Endothelial cell of umbilical vein (primary cell): ENCODE data around the gene PRDM16. TPM values are rescaled to one million over a fixed set of nuclear protein-coding genes. Genes with fewer than 3 reads are reported as not detected.

ENCODE experiments used
- BruUV-seq: library from RNA; stranded (reverse); fragments of 400-500 nt; replicated peaks from 2 replicates; lab custom pipeline; 2021; lab: Mats Ljungman, UMichigan
- CTCF ChIA-PET: fragments of 300-600, 350-600 bp; sonication (Branson Sonifier 250); formaldehyde crosslinking; loops from one replicate; lab custom pipeline; 2021; ENCODE audit warnings: antibody characterized with exemption, inconsistent platforms; lab: Charles Lee
- POLR2A ChIA-PET: fragments of 300-600, 350-600 bp; sonication (Branson Sonifier 250); formaldehyde crosslinking; loops from one replicate; lab custom pipeline; 2021; ENCODE audit warnings: antibody characterized with exemption, inconsistent platforms; lab: Charles Lee
- DNase-seq: peaks from one replicate; pipeline ENCODE4 v3.0.0-alpha.2; 2011; ENCODE audit warnings: low read depth, low spot score
- FAIRE-seq: peaks from 2 replicates; lab custom pipeline; 2011; peaks lifted over from hg19 to GRCh38; lab: Jason Lieb, UNC
- H2AFZ ChIP-seq: 2 replicates; pipeline ENCODE4 v1.6.0; 2012; ENCODE audit warnings: low read depth, low read length, control low read depth, inconsistent platforms
- H3K27ac ChIP-seq: 2 replicates; pipeline ENCODE4 v1.5.1; 2011; ENCODE audit warnings: low read depth, mild to moderate bottlenecking, control low read depth, low read length, moderate library complexity; ENCODE audit not compliant: insufficient read depth
- H3K27me3 ChIP-seq, 2 experiments: 2 replicates each; pipeline versions ENCODE4 v1.6.0 to v1.6.1; 2011; ENCODE audit warnings: low read length in 2 of 2, mixed read lengths in 1 of 2; ENCODE audit not compliant: control insufficient read depth in 2 of 2, insufficient read depth in 2 of 2
- H3K36me3 ChIP-seq, 2 experiments: 2 replicates in 1 of 2; 3 replicates in 1 of 2; pipeline ENCODE4 v1.5.1; 2011; ENCODE audit warnings: low read length in 2 of 2, mild to moderate bottlenecking in 1 of 2, moderate library complexity in 1 of 2; ENCODE audit not compliant: control insufficient read depth in 2 of 2, insufficient read depth in 2 of 2; ENCODE audit errors: extremely low read depth in 1 of 2
- H3K4me1 ChIP-seq: 3 replicates; pipeline ENCODE4 v1.5.1; 2011; ENCODE audit warnings: mild to moderate bottlenecking, low read length; ENCODE audit not compliant: control insufficient read depth, insufficient read depth; ENCODE audit errors: extremely low read depth
- H3K4me2 ChIP-seq: 2 replicates; pipeline ENCODE4 v1.6.1; 2011; ENCODE audit warnings: low read length, control low read depth, mixed read lengths; ENCODE audit not compliant: insufficient read depth
- H3K4me3 ChIP-seq, 3 experiments: fragments of 200-600 bp in 1 of 3; sonication (generic), shearing (Covaris generic) in 1 of 3; replicated peaks in 1 of 3; 2 replicates each; pipeline ENCODE4 v1.5.1; 2011 to 2016; ENCODE audit warnings: control low read depth in 3 of 3, low read length in 3 of 3, mild to moderate bottlenecking in 2 of 3, inconsistent platforms in 1 of 3, low read depth in 1 of 3, moderate library complexity in 1 of 3; ENCODE audit not compliant: insufficient read depth in 1 of 3
- H3K79me2 ChIP-seq: 2 replicates; pipeline ENCODE4 v1.6.0; 2012; ENCODE audit warnings: low read length, inconsistent platforms; ENCODE audit not compliant: control insufficient read depth, insufficient read depth
- H3K9ac ChIP-seq: replicated peaks from 2 replicates; pipeline ENCODE3; 2011; ENCODE audit warnings: low read length, control low read depth; ENCODE audit not compliant: insufficient read depth; ENCODE audit errors: extremely low read depth
- H3K9me1 ChIP-seq: replicated peaks from 3 replicates; pipeline ENCODE4 v1.6.0; 2011; ENCODE audit warnings: mild to moderate bottlenecking, low read length; ENCODE audit not compliant: control insufficient read depth, insufficient read depth; ENCODE audit errors: extremely low read depth
- H3K9me3 ChIP-seq: replicated peaks from 2 replicates; pipeline ENCODE4 v1.5.1; 2012; ENCODE audit warnings: low read length, inconsistent platforms; ENCODE audit not compliant: control insufficient read depth, insufficient read depth
- H4K20me1 ChIP-seq: replicated peaks from 2 replicates; pipeline ENCODE3; 2011; ENCODE audit warnings: mild to moderate bottlenecking, low read length; ENCODE audit not compliant: control insufficient read depth, insufficient read depth; ENCODE audit errors: extremely low read depth
- CTCF ChIP-seq, 2 donors: IDR thresholded peaks; 1 replicate in 1 of 2; 2 replicates in 1 of 2; pipeline ENCODE4 v1.5.1; 2011; ENCODE audit warnings: low read length in 2 of 2, mild to moderate bottlenecking in 2 of 2, moderate library complexity in 2 of 2, control low read depth in 1 of 2, inconsistent platforms in 1 of 2, low read depth in 1 of 2; ENCODE audit not compliant: insufficient read depth in 1 of 2; ENCODE audit errors: extremely low read depth in 1 of 2
- FOS ChIP-seq: IDR thresholded peaks from 2 replicates; pipeline ENCODE4 v1.6.1; 2011; ENCODE audit warnings: mild to moderate bottlenecking, low read length, moderate library complexity, borderline replicate concordance; ENCODE audit not compliant: insufficient read depth
- JUN ChIP-seq: IDR thresholded peaks from 2 replicates; pipeline ENCODE4 v1.6.1; 2011; ENCODE audit warnings: borderline replicate concordance, low read depth; ENCODE audit not compliant: insufficient read length, insufficient read depth
- MAX ChIP-seq: IDR thresholded peaks from 2 replicates; pipeline ENCODE4 v1.6.1; 2011; ENCODE audit not compliant: insufficient read depth, insufficient read length
- POLR2AphosphoS5 ChIP-seq: IDR thresholded peaks from 2 replicates; pipeline ENCODE4 v1.6.1; 2012; ENCODE audit warnings: low read depth, mild to moderate bottlenecking, control low read depth, low read length, moderate library complexity; ENCODE audit not compliant: insufficient read depth
- dilution Hi-C: fragments of 300-500 bp; cut with MboI; formaldehyde crosslinking; loops from one replicate; pipeline ENCODE4 v1.15.0; 2019; ENCODE audit warnings: low sequenced_read_pairs; ENCODE audit not compliant: extremely low pct_ligation_motif_present
- intact Hi-C: fragments of 100-400 bp; cut with micrococcal nuclease; formaldehyde crosslinking; loops from one replicate; pipeline ENCODE4 v1.10.0; 2022
- polyA plus RNA-seq, 4 experiments: library from polyadenylated mRNA; depleted of rRNA in 3 of 4; stranded (reverse) in 3 of 4; unstranded in 1 of 4; fragments of >200 nt; gene quantifications; 2 replicates each; pipeline versions ENCODE4 v1.2.1 to v1.2.3, GENCODE V29; 2011 to 2012; ENCODE audit warnings: missing spikeins in 1 of 4
- total RNA-seq: library from RNA; stranded (reverse); gene quantifications from 2 replicates; pipeline ENCODE4 v1.2.3, GENCODE V29; 2021

The PRDM16 gene
- total and polyA plus RNA-seq, 2 donors (not counting 3 experiments of a cell fraction or from before 2014, with no cell fraction given) = not detected

GRCh38 chr1:3476666-3477065 lies 407.7 kb downstream of the PRDM16 start:
- CTCF ChIA-PET = no interaction called here
- no peak overlapping the region for H3K27ac ChIP-seq
- POLR2A ChIA-PET = no interaction called here

More at GRCh38 chr1:3476666-3477065, 407.7 kb downstream of the PRDM16 start:
- Histone ChIP-seq H3K4me1 (no peaks in the 10 kb centered on the region), H3K9ac (no peak overlapping the region), H4K20me1 (no peaks in the 10 kb centered on the region), H3K27me3 (no peaks in the 10 kb centered on the region), H3K9me1 (no peaks in the 10 kb centered on the region), H3K4me2 (no peak overlapping the region), H3K4me3 (no peak overlapping the region), H3K9me3 (no peaks in the 10 kb centered on the region), H3K36me3 (no peaks in the 10 kb centered on the region), H3K79me2 (no peaks in the 10 kb centered on the region), H2AFZ (no peak overlapping the region)
- no peak for TF ChIP-seq FOS
- TF ChIP-seq POLR2AphosphoS5 = no peak
- no peak for TF ChIP-seq MAX
- TF ChIP-seq CTCF (IDR thresholded peaks at IDR 0.05; ENCODE audit: extremely low read depth in 1 of 2, insufficient read depth in 1 of 2, low read depth in 1 of 2, low read length in 2 of 2) = no peak
- no peak for TF ChIP-seq JUN
- FAIRE-seq (no peak), DNase-seq (no peak)
- BruUV-seq = no TSS peak
- dilution Hi-C loops = no loop called here
- intact Hi-C loops = no loop called here
